GM18907 (cell line): Measurements from ENCODE around the gene CAPZB.
A peak's percentile ranks its signal among the peaks of the same experiment; 100 is the strongest.
"Not testable (repeated sequence)": the region's sequence is repeated elsewhere in the genome, so short reads cannot be mapped to it uniquely, and the experiment has no call there.

Experiments
- ATAC-seq: cut with Tn5 transposase; IDR thresholded peaks from one replicate; pipeline ENCODE4 v1.9.1; 2021; ENCODE audit warnings: mild to moderate bottlenecking, moderate library complexity; ENCODE audit not compliant: unreplicated experiment

The CAPZB gene

GRCh38 chr1:19485362-19486187 is at the start of gene CAPZB:
CAPZB (minus strand) TSS chr1:19485539; CDS start chr1:19485438, 101 bp downstream.
- ATAC-seq = peak; percentile 73

GRCh38 chr1:19534281-19534680 is 48.9 kb upstream of the CAPZB start:
- no peak for ATAC-seq

GRCh38 chr1:19533626-19534025 is 48.3 kb upstream of the CAPZB start:
- no peak for ATAC-seq

GRCh38 chr1:19532519-19532918 is 47.2 kb upstream of the CAPZB start:
- no peak for ATAC-seq

GRCh38 chr1:19529664-19530063 is 44.3 kb upstream of the CAPZB start:
- ATAC-seq = no peak

- ATAC-seq = no peak
These were observed 43.1 kb upstream of the CAPZB start for GRCh38 chr1:19528438-19528837.

GRCh38 chr1:19525607-19526545 is 40.5 kb upstream of the CAPZB start:
- no peak for ATAC-seq

- no peak for ATAC-seq
These were observed 39.5 kb upstream of the CAPZB start for GRCh38 chr1:19524791-19525190.

GRCh38 chr1:19522570-19522969 is 37.2 kb upstream of the CAPZB start:
- ATAC-seq = not testable (repeated sequence)

GRCh38 chr1:19521411-19521810 is 36.1 kb upstream of the CAPZB start:
- no peak for ATAC-seq

GRCh38 chr1:19517017-19517416 is 31.7 kb upstream of the CAPZB start:
- no peak for ATAC-seq

GRCh38 chr1:19515201-19515600 is 29.9 kb upstream of the CAPZB start:
- no peak for ATAC-seq

GRCh38 chr1:19514391-19514831 is 29.1 kb upstream of the CAPZB start:
- no peak for ATAC-seq

- ATAC-seq = no peak
These were observed 27.2 kb upstream of the CAPZB start for GRCh38 chr1:19512545-19512944.

GRCh38 chr1:19511116-19511515 is 25.8 kb upstream of the CAPZB start:
- no peak for ATAC-seq

GRCh38 chr1:19509647-19510046 is 24.3 kb upstream of the CAPZB start:
- ATAC-seq = not testable (repeated sequence)

GRCh38 chr1:19507516-19507915 is 22.2 kb upstream of the CAPZB start:
- no peak for ATAC-seq

- no peak for ATAC-seq
These were observed 20.5 kb upstream of the CAPZB start for GRCh38 chr1:19505693-19506457.

GRCh38 chr1:19504796-19505692 is 19.7 kb upstream of the CAPZB start:
- no peak for ATAC-seq

- ATAC-seq = not testable (repeated sequence)
These were observed 16.9 kb upstream of the CAPZB start for GRCh38 chr1:19502284-19502683.
